Kasumi-1 (cell line): ENCODE results near the gene C9orf78.

Source experiments
- DNase-seq, 2 experiments: peaks; one replicate each; lab custom pipeline; 2025; lab: John Stamatoyannopoulos, UW

C9orf78 gene

DNA sequence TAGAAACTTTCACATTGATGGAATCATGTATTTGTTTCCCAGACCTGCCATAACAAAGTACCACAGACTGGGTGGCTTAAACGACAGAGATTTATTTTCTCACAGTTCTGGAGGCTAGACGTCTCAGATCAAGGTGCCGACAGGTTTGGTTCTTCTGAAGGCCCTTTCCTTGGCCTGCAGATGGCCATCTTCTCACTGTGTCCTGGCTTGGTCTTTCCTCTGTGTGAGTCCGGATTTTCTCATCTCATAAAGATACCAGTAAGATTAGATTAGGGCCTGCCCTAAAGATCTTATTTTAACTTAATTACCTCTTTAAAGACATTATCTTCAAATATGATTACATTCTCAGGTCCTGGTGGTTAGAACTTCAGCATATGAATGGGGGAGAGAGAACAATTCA is 6.0 kb upstream of the C9orf78 start:
- no peak for DNase-seq

DNA sequence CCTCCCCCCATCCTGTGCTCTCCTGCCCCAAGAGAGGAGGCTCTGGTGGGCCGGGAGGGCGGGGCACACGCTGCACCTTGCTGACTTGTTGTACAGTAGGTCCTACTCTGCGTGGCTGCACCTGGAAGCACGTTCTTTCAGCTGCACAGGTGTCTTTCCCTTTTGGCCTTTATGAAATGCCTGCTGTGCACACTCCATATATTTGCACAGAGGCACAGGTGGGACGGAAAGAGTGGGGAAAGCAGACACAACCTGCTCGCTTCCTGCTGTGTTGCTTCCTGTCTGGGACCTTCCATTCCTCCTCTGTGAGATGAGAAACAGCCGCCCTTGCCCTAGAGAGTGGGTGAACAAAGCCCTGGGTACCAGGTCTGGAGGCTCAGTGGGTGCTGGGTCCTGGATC is 5.0 kb upstream of the C9orf78 start:
- DNase-seq, result no peak

DNA sequence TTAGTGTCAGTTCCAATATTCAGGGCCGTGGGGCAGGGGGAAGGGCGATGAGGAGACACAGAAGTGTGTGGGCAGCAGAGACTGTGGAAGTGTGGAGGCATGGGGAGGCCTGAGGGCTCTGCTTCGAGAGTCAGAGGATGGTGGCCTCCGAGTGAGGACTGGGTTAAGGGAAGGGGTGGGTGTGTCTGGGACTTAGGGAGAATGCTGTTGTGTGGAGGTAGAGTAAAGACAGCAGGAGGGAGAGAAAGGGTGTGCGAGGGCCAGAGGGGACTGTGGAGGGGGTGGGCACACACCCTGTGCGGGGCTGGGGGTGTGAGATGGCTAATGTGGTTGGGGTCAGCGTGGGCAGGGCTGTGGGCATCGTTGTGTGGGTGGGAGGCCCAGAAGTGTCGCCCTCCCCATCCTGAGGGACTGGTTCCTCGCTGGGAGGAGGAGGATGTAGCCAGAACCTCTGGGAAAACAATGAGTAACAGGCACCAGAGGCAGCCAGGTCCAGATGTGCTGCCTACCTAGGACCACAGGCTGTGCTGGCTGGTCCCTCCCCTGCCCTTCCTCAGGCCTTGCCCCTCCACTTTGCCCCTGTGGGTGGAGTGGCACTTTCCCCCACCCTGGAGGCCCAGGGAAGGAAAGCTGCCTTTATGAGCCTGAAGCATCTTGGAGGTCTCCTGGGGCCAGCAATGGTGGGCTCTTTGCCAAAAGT is 4.4 kb upstream of the C9orf78 start:
- DNase-seq, result no peak

DNA sequence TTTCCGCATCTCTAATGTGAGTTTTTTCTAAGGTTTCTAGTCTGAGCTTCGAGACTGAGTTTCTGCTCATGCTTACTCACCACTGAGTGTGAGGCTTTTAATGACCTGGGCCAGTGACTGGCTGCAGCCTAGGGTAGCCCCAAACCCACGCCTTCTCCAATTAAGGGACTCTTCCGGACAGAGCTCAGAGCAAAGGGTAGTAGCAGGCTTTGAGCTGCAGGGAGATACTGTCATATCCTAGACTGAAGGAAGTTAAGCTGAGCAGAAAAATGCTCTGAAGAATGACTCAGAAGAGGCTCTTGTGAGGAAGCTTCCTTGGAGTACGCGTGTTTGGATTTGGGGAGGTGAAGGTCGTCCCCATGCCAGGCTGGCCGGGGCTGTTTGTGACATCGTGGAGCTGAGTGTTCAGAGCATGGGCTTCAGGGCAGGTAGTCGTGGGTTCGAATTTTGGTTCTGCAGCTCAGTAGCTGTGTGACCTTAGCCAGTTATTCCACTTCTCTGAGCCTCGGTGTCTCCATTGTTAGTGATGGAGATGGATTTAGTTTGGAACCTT is 3.7 kb upstream of the C9orf78 start:
- DNase-seq, result peak; percentile 10 to 39

DNA sequence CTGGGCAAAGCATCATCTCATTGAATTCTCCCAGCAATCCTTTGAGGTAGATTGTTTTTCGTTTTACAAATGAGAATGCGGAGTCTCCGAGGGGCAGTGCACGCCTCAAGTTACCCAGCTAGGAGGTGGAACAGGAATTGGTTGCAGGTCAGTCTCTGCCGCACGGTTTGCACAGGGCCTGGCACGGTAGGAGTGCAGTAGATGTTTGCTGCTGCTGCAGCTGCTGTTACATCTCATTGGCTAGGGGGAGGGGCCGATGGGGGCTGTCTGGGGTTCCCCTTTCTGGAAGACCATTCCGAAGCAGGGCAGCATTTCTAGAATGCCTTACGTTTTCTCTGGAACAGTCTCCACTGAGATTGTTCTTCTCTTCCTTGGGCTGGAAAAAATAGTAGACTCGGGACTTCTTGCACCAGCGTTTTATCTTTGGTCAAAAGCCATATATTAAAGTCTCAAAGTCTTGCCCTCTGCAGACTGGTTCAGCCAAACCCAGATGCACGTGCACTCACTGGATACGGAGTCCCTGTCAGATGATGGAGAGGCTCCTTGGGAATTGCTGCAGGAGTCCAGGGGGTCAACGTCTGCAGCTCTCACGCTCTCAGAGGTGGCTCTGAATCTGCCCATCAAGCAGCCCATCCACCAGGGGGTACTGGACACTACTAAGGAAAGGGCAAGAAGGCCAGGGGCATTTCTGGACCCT is 1.4 kb upstream of the C9orf78 start:
- peak; percentile 23 to 35 for DNase-seq

DNA sequence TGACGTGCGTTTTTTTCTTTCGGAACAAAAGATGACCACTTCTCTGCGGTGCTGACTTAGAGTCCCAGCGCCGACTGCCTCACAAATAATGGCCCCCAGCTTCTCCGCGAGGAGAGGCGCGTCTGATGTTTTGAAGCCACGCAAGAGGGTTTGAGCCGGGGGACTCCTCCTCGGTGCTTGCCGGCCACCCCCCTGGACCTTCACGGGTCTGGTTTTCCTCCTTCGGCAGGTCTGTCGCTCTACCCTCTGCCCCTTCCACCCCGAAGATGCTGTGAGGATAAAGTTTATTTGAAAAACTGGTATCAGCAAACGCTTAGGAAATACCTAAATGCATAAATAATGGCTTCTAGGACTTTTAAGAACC is 767 bp upstream of the C9orf78 start:
- no peak for DNase-seq

DNA sequence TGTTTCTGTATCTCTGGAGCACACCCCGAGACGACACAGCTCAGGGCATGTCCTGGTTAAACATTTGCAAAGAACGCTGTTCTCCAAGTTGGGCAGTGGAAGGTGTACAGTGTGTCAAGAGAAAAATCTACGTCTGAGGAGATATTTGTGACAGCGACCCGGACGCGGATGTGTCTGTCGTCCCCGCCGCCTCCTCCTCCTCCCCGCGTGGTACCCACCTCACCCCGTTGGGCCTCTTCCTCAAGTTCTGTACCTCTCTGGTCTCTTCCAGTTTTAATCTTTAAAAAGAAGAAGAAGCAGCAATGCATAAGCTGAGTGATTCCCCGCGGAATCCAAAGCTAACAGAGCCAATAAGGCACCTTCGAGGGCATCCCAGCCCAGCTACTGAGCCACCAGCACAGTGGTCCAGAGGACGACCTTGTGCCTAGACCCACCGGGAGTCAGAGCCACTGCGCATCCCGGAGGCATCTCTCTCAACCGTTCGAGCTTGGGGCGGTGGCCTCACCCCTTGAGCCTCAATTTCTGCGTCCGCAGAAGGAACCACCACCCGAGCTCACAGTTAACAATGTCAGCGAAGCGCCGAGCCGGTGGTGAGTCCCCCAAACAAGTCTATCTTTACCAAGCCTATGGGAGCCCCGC is 467 bp downstream of the C9orf78 start:
- peak in 1 of 2 experiments; percentile 29 for DNase-seq

DNA sequence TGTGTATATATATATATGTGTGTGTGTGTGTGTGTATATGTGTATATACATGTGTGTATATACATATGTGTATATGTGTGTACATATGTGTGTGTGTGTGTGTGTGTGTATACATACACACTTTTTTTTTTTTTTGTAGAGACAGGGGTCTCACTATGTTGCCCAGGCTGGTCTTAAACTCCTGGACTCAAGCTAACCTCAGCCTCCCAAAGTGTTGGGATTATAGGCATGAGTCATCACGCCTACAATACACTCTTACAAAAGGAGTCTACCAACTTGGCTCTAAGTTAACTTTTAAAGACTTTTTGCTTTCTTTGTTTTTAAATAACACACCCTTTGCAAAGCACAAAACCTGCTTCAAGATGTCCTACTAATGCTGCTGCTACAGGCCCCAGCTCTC is 2.1 kb downstream of the C9orf78 start:
- no peak for DNase-seq

DNA sequence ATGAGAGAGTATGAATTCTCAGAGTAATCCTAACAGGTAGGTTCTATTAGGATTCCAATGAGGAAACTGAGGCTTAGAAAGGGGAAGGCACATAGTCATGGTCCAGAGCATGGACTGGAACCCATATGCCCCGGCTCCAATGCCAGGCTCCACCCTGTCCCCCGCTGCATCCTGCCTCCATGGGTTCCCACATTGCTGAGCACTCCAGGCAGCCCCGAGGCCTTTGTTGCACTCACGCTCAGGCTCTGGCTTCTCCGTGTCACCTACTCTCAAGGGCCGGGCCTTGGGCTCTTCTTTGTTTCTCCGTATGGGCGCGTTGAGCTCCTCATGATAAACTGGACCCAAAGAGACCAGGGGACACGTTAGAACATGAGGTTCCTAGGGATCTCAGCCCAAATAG is 6.1 kb downstream of the C9orf78 start:
- DNase-seq, result no peak

DNA sequence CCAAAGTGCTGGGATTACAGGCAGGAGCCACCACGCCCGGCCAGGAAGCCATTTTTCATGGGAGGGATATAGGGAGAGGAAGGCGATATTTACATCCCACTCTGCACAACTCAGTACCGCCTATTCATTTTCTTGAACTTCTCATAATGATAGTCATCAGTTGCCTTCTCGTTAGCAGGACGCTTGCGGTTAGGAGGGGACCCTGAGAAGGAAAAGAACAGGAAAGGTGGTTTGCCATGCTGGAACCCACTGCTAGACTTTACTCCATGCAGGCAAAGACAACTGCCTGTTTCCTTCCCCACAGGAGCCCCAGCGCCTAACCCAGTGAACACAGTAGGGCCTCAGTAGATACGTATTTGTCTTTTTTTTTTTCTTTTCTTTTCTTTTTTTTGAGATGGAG is 7.0 kb downstream of the C9orf78 start:
- DNase-seq, result no peak

DNA sequence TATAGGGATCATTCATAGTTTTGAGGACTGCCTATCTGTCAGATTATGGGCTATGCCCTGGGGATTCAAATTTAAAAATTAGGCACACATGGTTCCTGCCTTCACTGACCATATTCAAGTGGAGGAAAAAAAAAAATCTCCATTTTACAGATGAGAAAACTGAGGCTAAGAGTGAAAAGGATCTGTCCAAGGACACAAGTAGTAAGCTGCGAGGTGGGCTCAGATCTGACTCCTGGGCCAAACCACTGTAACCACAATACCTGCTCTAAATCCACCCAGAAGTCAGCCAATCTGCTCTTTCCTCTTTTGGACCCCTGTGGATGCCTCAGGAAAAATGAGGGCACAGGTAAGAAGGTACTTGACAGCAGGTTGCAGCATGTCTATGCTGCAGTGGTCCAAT is 8.3 kb downstream of the C9orf78 start:
- DNase-seq, result no peak

DNA sequence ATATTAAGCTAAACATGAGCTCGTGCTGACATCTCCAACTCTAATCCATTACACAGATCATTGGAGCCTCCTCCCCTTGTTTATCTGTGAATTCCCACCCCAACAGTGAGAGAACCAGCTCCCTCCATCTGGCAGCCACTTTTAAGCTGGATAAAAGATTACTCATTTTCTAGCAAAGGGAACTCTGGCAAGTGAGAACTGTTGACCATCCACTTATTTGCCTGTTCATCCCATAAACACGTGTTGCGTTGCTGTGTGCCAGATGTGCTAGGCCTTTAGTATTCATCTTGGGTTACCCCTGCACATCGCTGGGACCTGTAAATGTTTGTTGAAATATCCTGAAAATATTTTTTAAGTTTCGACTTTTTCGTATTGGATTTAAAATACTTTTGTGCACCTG is 8.7 kb downstream of the C9orf78 start:
- no peak for DNase-seq

DNA sequence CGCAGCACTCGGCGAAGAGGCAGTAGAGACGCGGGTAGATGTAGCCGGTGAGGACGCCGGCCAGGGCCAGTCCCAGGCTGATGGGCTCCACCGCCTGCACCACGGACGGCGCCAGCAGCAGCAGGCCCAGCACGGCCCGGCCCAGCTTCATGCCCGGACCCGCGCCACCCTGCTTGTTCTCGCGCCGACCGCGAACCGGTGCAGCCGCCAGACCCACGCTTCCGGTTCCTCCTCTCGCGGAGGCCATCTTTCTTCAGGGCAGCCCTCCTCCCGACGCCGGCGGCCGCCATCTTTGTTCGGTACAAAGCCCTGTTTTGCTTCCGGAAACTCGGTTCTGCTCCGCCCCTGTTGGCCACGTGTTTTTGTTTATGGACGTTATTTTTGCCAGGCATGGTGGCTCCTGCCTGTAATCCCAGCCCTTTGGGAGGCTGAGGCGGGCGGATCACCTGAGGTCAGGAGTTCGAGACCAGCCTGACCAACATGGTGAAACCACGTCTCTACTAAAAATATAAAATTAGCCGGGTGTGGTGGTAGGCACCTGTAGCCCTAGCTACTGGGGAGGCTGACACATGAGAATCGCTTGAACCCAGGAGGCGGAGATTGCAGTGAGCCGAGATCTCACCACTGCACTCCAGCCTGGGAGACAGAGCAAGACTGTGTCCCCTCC is 11.0 kb downstream of the C9orf78 start, which contains the start of gene TOR1A:
TOR1A (minus strand) TSS at position 202 of the 667 bp plus-strand sequence; CDS start at position 151, 51 bp downstream.
- peak; percentile 95 to 96 for DNase-seq

DNA sequence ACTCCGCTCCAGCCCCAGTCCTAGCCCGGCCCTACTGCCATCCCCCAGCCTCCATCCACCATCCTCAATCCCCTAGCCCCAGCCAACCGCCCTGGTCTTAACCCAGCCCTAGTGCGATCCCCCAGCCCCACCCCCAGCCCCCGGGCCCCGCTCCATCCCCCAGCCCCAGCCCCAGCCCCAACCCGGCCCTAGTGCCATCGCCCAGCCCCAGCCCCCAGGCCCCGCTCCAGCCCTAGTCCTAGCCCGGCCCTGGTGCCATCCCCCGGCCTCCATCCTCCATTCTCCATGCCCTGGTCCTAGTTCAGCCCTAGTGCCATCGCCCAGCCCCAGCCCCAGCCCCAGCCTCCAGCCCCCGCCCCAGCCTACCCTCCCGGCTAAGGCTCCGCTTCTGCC is 11.5 kb downstream of the C9orf78 start:
- no peak for DNase-seq

DNA sequence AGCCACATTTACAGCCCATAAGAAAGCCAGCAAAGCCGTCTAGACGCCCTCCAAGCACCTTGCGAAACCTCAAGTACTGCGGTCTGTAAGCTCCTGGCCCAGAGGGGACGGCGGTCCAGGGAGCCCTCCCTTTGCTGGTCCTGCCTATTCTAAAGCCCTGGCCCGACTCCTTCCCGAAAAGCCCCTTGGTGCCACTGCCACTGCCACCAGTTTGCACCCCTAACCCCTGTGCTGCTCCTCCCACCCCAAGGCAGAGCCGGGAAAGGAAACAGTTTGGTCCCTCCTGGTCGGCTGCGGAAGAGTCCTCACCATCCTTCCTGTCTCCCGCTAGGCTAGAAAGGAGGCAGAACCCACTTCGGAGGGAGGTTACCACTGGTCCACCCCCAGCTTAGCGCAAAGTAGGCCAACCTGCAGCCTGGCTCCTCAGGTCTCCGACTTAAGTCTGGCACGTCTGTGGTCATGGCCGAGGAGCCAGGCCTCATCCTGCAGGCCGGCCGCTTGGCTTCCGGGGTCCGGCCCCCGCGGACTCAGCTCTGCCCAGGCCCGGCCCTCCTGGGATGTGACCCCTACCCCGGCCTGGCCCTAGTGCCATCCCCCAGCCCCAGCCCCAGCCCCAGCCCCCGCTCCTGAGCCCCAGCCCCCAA is 12.1 kb downstream of the C9orf78 start:
- DNase-seq, result peak; percentile 54 to 74

DNA sequence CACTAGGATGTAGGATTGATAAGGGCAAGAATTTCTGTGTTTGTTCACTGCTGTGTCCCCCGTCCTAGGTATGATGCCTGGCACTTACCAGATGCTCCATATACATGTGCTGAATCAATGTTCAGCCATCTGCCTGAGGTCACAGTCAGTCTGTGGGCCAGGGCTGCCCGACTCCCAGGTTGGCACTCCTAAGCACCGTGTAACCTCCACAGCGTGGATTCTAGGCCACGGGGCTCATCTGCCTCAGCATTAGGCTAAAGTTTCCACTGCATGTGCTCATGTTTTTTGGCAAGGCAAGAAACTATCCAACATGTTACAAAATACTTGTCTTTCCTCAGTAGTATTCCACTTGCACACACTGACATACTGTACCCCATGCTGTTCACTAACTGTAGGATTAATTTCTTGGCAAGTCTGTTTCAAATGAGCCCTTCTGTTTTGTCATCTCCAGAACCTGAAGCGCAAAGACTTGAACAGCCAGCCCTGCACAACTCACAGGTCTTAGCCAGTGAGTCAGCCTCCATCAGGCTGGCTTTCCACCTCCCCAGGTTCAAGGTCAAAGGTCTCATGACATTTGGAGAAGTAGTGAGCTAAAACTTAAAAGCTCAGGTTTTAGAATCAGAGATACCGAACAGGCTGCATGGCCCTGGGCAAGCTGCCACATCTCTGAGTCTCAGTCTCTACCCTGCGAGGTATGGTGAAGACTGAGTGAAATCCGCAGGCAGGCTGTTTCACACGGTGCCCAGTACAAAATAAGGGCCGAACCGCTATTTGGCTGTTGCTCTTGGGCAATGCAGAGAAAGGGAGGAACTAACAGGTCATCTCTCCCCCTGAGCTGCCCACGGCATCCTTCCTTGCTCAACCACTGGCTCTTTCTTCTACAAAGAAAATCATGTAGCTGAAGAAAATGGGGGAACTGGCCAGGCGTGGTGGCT is 18.3 kb downstream of the C9orf78 start:
- peak in 1 of 2 experiments; percentile 26 for DNase-seq

DNA sequence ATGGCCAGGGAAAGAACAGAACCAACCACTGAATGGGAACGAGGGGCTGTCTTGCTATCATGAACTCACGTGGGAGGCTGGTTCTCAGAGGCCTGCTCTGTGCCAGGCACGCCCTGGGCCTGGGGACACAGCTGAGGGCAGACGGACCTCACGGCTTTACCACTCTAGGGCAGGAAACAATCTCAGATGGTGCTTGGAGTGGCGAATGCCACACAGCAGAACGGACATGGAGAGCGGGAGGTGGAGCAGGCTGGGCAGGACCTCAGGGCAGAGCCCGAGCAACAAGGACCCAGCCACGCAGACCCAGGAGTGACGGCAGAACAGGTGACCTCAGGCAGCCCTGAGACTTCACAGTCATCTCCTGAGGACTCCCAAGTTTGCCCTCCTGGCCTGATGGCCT is 19.8 kb downstream of the C9orf78 start:
- no peak for DNase-seq

DNA sequence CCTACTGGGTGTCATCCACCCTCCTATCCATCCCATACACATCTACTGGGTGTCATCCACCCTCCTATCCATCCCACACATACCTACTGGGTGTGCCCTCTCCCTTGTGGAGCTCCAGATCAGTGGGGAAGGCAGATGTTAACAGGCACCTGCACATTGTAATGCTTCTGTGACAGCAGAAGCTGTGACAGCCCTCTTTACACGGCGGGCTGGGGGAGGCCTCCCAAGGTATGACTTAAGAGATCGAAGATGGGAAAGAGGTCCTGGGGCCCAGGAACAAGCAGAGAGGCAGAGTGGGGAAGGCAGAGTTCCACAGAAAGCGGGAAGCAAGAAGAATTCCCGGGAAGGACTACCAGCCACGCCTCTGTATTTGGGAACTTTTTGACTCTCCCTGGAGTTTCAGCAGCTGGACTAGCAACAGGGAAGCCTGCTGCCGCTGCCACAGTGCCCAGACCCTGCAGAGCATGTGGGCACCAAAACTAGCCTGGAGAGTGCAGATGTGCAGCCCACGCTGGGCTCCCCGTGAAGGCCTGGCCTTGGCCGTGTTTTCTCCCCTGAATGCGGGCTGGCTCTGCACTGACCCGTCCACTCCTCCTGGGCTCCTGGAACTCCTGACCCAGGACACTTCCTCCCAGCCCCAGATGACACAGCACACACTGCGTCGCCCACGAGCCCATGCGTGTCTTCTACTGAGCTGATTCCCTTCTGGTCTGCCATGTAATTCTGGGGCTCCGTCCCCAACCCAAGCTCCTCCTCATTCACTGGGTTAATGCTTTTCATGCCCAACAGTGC is 20.4 kb downstream of the C9orf78 start:
- DNase-seq, result no peak

DNA sequence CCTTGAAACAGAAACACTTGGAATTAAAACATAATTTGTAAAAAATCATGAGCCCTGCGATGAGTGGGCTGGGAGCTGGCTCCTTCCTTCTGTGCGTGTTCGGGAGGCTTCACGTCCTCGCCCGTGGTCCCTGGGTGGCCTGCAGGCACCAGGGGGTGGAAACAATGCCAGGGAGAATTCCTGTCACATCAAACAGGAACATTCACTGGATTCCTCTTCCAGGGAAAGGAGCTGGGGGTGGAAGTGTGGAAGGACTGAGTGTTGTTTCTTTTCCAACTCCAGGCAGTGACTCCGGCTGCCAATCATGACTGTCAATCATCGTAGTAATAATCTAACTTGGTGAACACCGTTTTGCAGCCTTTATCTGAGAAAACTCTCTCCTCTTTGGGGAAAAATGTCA is 21.4 kb downstream of the C9orf78 start:
- no peak for DNase-seq

DNA sequence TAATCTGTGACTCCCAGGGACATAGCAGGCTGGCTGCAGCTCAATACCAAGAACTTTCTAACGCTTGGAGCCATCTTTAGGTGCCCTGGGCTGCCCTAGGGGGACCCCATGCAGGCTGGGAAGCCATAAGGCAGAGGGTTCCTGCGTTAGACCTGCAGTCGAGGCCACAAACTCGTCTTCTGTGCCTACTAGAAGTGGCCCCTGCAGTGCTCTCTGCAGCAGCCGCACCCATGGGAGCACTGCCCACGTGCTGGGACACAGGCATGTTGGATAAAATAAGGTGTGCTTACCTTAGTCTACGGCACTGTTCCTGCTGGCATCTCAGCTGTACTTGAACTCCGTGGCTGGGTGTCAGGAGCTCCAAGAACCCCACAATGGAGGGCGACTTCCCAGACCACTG is 22.7 kb downstream of the C9orf78 start:
- DNase-seq, result no peak
